ENCODE data around the gene ACTL7B. TPM values are rescaled to one million over a fixed set of nuclear protein-coding genes. Genes with fewer than 3 reads are reported as not detected.

The ACTL7B gene
- polyA plus RNA-seq, 1 of the 3 experiments (the other 2 are of a cell fraction), result 0.07 TPM

DNA sequence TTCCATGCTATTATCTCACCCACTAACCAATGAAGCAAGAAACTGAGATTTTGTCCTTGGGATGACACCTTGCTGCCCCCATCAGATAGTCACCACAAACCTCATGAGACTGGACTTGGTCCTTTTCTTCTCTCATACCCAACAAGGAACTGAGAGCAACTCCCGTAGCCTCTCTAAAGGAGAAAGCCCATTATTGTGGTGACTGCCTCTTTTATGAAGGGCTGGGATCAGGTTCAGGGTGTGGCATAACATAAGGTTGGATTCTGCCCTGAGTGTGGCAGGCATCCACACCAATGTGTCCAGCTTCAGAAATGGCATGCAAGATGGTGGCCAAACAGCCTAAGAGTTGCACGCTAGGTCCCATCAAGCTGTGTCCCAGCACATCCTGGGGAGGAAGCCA lies 5.0 kb upstream of the ACTL7B start:
- no peaks in the 10 kb centered on the region for H3K9me2 ChIP-seq
- WGBS (ENCODE audit: low lambda C conversion rate), result 90% methylated on average over 2 of the region's 2 CpGs
- H3K27me3 ChIP-seq (ENCODE audit: insufficient read depth), result no peaks in the 10 kb centered on the region
- no peaks in the 10 kb centered on the region for H3K9me3 ChIP-seq
- CTCF ChIA-PET, result no interaction called here
- no peaks in the 10 kb centered on the region for H3K4me1 ChIP-seq (ENCODE audit: control insufficient read depth in 1 of 2, insufficient read depth in 2 of 2, low read depth in 1 of 2, low read length in 1 of 2)
- TF ChIP-seq RFX5 (IDR thresholded peaks at IDR 0.05; ENCODE audit: low read length) (no peak), JUND (IDR thresholded peaks at IDR 0.05) (no peak), TAF1 (IDR thresholded peaks at IDR 0.05; ENCODE audit: borderline replicate concordance, low read depth, low read length) (no peak), EZH2phosphoT487 (IDR thresholded peaks at IDR 0.05; ENCODE audit: borderline replicate concordance, low read depth) (no peak), RXRA (IDR thresholded peaks at IDR 0.05; ENCODE audit: borderline replicate concordance, low read depth) (no peak), ELF1 (IDR thresholded peaks at IDR 0.05) (no peak), RCOR1 (IDR thresholded peaks at IDR 0.05; ENCODE audit: low read length) (no peak), CHD2 (IDR thresholded peaks at IDR 0.05; ENCODE audit: low read length, partially characterized antibody) (no peak)
- TF ChIP-seq, protein P1, sequence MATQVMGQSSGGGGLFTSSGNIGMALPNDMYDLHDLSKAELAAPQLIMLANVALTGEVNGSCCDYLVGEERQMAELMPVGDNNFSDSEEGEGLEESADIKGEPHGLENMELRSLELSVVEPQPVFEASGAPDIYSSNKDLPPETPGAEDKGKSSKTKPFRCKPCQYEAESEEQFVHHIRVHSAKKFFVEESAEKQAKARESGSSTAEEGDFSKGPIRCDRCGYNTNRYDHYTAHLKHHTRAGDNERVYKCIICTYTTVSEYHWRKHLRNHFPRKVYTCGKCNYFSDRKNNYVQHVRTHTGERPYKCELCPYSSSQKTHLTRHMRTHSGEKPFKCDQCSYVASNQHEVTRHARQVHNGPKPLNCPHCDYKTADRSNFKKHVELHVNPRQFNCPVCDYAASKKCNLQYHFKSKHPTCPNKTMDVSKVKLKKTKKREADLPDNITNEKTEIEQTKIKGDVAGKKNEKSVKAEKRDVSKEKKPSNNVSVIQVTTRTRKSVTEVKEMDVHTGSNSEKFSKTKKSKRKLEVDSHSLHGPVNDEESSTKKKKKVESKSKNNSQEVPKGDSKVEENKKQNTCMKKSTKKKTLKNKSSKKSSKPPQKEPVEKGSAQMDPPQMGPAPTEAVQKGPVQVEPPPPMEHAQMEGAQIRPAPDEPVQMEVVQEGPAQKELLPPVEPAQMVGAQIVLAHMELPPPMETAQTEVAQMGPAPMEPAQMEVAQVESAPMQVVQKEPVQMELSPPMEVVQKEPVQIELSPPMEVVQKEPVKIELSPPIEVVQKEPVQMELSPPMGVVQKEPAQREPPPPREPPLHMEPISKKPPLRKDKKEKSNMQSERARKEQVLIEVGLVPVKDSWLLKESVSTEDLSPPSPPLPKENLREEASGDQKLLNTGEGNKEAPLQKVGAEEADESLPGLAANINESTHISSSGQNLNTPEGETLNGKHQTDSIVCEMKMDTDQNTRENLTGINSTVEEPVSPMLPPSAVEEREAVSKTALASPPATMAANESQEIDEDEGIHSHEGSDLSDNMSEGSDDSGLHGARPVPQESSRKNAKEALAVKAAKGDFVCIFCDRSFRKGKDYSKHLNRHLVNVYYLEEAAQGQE (IDR thresholded peaks at IDR 0.05; ENCODE audit: low read depth, low read length), result no peak
- TF ChIP-seq, protein P2, sequence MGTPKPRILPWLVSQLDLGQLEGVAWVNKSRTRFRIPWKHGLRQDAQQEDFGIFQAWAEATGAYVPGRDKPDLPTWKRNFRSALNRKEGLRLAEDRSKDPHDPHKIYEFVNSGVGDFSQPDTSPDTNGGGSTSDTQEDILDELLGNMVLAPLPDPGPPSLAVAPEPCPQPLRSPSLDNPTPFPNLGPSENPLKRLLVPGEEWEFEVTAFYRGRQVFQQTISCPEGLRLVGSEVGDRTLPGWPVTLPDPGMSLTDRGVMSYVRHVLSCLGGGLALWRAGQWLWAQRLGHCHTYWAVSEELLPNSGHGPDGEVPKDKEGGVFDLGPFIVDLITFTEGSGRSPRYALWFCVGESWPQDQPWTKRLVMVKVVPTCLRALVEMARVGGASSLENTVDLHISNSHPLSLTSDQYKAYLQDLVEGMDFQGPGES (IDR thresholded peaks at IDR 0.05; ENCODE audit: low read depth, low read length), result no peak
- DNase-seq, result no peak
- POLR2A ChIA-PET, result no interaction called here
- no peaks in the 10 kb centered on the region for H3F3A ChIP-seq (replicated peaks; ENCODE audit: insufficient read depth)
- no peak overlapping the region for H3K9ac ChIP-seq
- H2AFZ ChIP-seq (ENCODE audit: low read depth), result no peak overlapping the region
- H3K36me3 ChIP-seq (replicated peaks in 1 of 2; ENCODE audit: control insufficient read depth in 1 of 2, insufficient read depth in 2 of 2, low read length in 1 of 2), result no peaks in the 10 kb centered on the region
- no peak overlapping the region for H3K4me3 ChIP-seq (ENCODE audit: low read depth in 2 of 2, low read length in 1 of 2)
- no peak overlapping the region for H3K4me2 ChIP-seq
- no peak overlapping the region for H3K27ac ChIP-seq (ENCODE audit: low read depth in 2 of 2, low read length in 1 of 2)
- H3K79me2 ChIP-seq (ENCODE audit: insufficient read depth), result no peaks in the 10 kb centered on the region
- H4K20me1 ChIP-seq (ENCODE audit: insufficient read depth), result no peaks in the 10 kb centered on the region

DNA sequence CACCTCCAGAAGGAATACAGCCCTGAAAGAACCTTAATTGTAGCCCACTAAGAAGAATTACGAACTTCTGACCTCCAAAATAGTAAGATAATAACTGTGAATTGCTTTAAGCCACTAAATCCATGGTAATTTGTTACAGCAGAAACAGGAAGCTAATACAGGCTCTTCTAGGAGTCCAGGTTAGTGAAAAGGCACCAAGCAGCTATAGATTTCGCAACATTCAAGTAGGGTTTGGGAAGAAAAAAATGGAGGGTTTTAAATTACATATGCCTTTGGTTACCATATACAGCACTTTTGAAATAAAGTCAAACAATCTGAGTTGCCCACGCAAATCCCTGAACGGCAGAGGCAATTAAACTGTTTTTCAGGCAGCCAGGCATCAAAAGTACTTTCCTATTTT lies 4.6 kb upstream of the ACTL7B start:
- H4K20me1 ChIP-seq (ENCODE audit: insufficient read depth), result no peaks in the 10 kb centered on the region
- no peak for DNase-seq
- no peak overlapping the region for H2AFZ ChIP-seq (ENCODE audit: low read depth)
- H3K9me3 ChIP-seq, result no peaks in the 10 kb centered on the region
- H3K9ac ChIP-seq, result no peak overlapping the region
- ChIA-PET CTCF (no interaction called here), POLR2A (no interaction called here)
- 60% methylated on average over 4 of the region's 4 CpGs for WGBS (ENCODE audit: low lambda C conversion rate)
- H3K4me1 ChIP-seq (ENCODE audit: control insufficient read depth in 1 of 2, insufficient read depth in 2 of 2, low read depth in 1 of 2, low read length in 1 of 2), result no peaks in the 10 kb centered on the region
- H3K4me3 ChIP-seq (ENCODE audit: low read depth in 2 of 2, low read length in 1 of 2), result no peak overlapping the region
- no peaks in the 10 kb centered on the region for H3K9me2 ChIP-seq
- H3F3A ChIP-seq (replicated peaks; ENCODE audit: insufficient read depth), result no peaks in the 10 kb centered on the region
- H3K36me3 ChIP-seq (replicated peaks in 1 of 2; ENCODE audit: control insufficient read depth in 1 of 2, insufficient read depth in 2 of 2, low read length in 1 of 2), result no peaks in the 10 kb centered on the region
- no peaks in the 10 kb centered on the region for H3K27me3 ChIP-seq (ENCODE audit: insufficient read depth)
- no peak overlapping the region for H3K4me2 ChIP-seq
- H3K79me2 ChIP-seq (ENCODE audit: insufficient read depth), result no peaks in the 10 kb centered on the region
- no peak overlapping the region for H3K27ac ChIP-seq (ENCODE audit: low read depth in 2 of 2, low read length in 1 of 2)
- TF ChIP-seq, protein P3, sequence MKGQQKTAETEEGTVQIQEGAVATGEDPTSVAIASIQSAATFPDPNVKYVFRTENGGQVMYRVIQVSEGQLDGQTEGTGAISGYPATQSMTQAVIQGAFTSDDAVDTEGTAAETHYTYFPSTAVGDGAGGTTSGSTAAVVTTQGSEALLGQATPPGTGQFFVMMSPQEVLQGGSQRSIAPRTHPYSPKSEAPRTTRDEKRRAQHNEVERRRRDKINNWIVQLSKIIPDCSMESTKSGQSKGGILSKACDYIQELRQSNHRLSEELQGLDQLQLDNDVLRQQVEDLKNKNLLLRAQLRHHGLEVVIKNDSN (IDR thresholded peaks at IDR 0.05; ENCODE audit: borderline replicate concordance, low read depth), result no peak
- no peak for TF ChIP-seq POLR2AphosphoS5 (IDR thresholded peaks at IDR 0.05; ENCODE audit: low read depth, low read length)
- TF ChIP-seq, protein P4, sequence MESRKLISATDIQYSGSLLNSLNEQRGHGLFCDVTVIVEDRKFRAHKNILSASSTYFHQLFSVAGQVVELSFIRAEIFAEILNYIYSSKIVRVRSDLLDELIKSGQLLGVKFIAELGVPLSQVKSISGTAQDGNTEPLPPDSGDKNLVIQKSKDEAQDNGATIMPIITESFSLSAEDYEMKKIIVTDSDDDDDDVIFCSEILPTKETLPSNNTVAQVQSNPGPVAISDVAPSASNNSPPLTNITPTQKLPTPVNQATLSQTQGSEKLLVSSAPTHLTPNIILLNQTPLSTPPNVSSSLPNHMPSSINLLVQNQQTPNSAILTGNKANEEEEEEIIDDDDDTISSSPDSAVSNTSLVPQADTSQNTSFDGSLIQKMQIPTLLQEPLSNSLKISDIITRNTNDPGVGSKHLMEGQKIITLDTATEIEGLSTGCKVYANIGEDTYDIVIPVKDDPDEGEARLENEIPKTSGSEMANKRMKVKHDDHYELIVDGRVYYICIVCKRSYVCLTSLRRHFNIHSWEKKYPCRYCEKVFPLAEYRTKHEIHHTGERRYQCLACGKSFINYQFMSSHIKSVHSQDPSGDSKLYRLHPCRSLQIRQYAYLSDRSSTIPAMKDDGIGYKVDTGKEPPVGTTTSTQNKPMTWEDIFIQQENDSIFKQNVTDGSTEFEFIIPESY (IDR thresholded peaks at IDR 0.05; ENCODE audit: borderline replicate concordance, low read depth), result no peak
- TF ChIP-seq SIN3A (IDR thresholded peaks at IDR 0.05; ENCODE audit: borderline replicate concordance, low read depth, low read length), result no peak
- no peak for TF ChIP-seq RCOR1 (IDR thresholded peaks at IDR 0.05; ENCODE audit: low read length)
- TF ChIP-seq EP300 (IDR thresholded peaks at IDR 0.05; ENCODE audit: borderline replicate concordance in 1 of 2, low read depth in 1 of 2, low read length in 1 of 2), result no peak
- TF ChIP-seq MEF2A (IDR thresholded peaks at IDR 0.05; ENCODE audit: borderline replicate concordance, low read depth), result no peak
- TF ChIP-seq GABPA (IDR thresholded peaks at IDR 0.05; ENCODE audit: low read depth), result no peak
- TF ChIP-seq, protein P5, sequence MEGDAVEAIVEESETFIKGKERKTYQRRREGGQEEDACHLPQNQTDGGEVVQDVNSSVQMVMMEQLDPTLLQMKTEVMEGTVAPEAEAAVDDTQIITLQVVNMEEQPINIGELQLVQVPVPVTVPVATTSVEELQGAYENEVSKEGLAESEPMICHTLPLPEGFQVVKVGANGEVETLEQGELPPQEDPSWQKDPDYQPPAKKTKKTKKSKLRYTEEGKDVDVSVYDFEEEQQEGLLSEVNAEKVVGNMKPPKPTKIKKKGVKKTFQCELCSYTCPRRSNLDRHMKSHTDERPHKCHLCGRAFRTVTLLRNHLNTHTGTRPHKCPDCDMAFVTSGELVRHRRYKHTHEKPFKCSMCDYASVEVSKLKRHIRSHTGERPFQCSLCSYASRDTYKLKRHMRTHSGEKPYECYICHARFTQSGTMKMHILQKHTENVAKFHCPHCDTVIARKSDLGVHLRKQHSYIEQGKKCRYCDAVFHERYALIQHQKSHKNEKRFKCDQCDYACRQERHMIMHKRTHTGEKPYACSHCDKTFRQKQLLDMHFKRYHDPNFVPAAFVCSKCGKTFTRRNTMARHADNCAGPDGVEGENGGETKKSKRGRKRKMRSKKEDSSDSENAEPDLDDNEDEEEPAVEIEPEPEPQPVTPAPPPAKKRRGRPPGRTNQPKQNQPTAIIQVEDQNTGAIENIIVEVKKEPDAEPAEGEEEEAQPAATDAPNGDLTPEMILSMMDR (IDR thresholded peaks at IDR 0.05), result no peak
- no peak for TF ChIP-seq SMC3 (IDR thresholded peaks at IDR 0.05; ENCODE audit: low read depth, low read length)
- no peak for TF ChIP-seq CHD2 (IDR thresholded peaks at IDR 0.05; ENCODE audit: low read length, partially characterized antibody)
